ENCODE data around the gene MYL12A.

The MYL12A gene

GRCh38 chr18:3214855-3215637, 32.6 kb upstream of the MYL12A start:
- DNase-seq (ENCODE audit: low spot score) = no peak
- no peaks in the 10 kb centered on the region for H3K4me1 ChIP-seq (ENCODE audit: insufficient read depth, poor library complexity, severe bottlenecking)
- no peaks in the 10 kb centered on the region for H3K27me3 ChIP-seq (ENCODE audit: insufficient read depth, poor library complexity, severe bottlenecking)
- H3K9me3 ChIP-seq (ENCODE audit: severe bottlenecking) = no peaks in the 10 kb centered on the region
- H3K27ac ChIP-seq (ENCODE audit: poor library complexity, severe bottlenecking) = no peak overlapping the region
- H3K36me3 ChIP-seq (ENCODE audit: low read depth) = no peaks in the 10 kb centered on the region
- no peak overlapping the region for H3K4me3 ChIP-seq (ENCODE audit: severe bottlenecking)
- TF ChIP-seq CTCF (IDR thresholded peaks at IDR 0.05; ENCODE audit: poor library complexity, severe bottlenecking) = no peak
- ATAC-seq (ENCODE audit: low read depth) = no peak

DNA sequence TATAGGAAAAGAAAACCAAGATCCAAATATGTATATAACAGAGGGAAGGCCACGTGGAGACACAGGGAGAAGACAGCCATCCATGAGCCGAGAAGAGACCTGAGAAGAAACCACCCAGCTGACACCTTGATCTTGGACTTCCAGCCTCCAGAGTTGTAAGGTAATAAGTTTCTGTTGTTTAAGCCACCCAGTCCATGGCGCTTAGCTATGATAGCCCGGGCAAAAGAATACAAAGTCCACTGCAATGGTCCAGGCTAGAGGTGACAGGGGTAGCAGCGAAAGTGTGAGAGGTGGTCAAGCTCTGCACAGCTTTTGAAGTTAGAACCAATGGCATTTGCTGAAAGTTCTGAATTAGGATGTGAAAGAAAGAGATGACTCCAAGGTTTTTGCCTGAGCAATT, 30.6 kb upstream of the MYL12A start:
- Histone ChIP-seq H3K27ac (ENCODE audit: poor library complexity, severe bottlenecking) (no peak overlapping the region), H3K9me3 (ENCODE audit: severe bottlenecking) (no peaks in the 10 kb centered on the region), H3K4me3 (ENCODE audit: severe bottlenecking) (no peak overlapping the region), H3K36me3 (ENCODE audit: low read depth) (no peaks in the 10 kb centered on the region), H3K4me1 (ENCODE audit: insufficient read depth, poor library complexity, severe bottlenecking) (no peaks in the 10 kb centered on the region), H3K27me3 (ENCODE audit: insufficient read depth, poor library complexity, severe bottlenecking) (no peaks in the 10 kb centered on the region)
- TF ChIP-seq CTCF (IDR thresholded peaks at IDR 0.05; ENCODE audit: poor library complexity, severe bottlenecking) = no peak
- ATAC-seq (ENCODE audit: low read depth) (no peak), DNase-seq (ENCODE audit: low spot score) (no peak)

DNA sequence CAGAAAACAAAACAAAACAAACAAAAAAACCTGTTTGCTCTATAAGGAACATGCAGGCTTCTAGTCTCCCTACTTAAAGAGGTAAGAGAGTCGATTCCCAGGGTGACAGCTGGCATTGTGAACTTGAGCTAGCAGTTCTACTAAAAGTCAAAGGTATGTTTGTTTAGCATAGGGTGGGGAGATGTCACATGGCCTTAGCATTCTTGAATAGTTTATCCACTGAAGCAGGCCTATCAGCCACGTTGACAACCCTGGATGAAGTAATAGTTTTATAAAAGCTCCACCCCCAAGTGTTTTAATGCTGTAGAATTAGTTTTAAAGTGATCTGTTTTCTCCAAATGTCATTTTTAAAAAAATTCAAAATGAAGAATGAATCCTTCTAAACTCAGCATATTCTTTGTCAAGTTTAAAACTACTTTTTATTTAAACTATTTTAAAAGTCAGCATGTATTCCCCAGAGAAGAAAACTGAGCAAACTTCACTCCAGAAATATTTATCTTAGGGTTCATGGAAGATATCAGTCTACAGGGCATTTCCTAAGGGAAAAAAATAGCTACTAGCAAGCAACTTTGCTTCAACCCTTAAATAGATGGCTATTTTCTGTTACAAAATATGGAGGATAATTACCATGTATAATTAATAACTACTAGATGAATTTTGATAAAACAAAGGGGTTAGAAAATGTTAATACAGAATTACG, 29.5 kb upstream of the MYL12A start:
- no peak overlapping the region for H3K27ac ChIP-seq (ENCODE audit: poor library complexity, severe bottlenecking)
- H3K27me3 ChIP-seq (ENCODE audit: insufficient read depth, poor library complexity, severe bottlenecking) = no peaks in the 10 kb centered on the region
- TF ChIP-seq CTCF (IDR thresholded peaks at IDR 0.05; ENCODE audit: poor library complexity, severe bottlenecking) = no peak
- H3K36me3 ChIP-seq (ENCODE audit: low read depth) = no peaks in the 10 kb centered on the region
- DNase-seq (ENCODE audit: low spot score) (no peak), ATAC-seq (ENCODE audit: low read depth) (peak; percentile 90)
- no peak overlapping the region for H3K4me3 ChIP-seq (ENCODE audit: severe bottlenecking)
- no peaks in the 10 kb centered on the region for H3K9me3 ChIP-seq (ENCODE audit: severe bottlenecking)
- H3K4me1 ChIP-seq (ENCODE audit: insufficient read depth, poor library complexity, severe bottlenecking) = no peaks in the 10 kb centered on the region

DNA sequence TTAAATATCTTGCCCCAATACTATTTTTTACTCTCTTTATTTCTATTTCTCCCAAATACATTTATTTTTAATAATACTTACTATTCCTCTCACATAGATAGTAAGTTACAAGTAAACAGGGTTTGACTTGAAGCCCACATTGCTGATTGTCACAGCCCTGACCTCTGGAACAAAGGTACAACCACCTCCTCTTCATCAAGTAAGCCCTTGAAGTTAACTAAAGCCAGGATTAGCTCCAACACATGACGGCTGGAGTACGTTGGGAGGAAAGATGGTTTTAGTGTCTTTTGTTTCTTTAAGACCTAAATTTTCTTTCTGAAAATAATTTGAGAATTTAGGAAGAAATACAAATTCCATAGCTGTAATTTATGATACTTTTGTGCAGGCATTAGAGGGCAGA, 28.8 kb upstream of the MYL12A start:
- no peak for ATAC-seq (ENCODE audit: low read depth)
- H3K36me3 ChIP-seq (ENCODE audit: low read depth) = no peaks in the 10 kb centered on the region
- H3K4me3 ChIP-seq (ENCODE audit: severe bottlenecking) = no peak overlapping the region
- H3K9me3 ChIP-seq (ENCODE audit: severe bottlenecking) = no peaks in the 10 kb centered on the region
- no peak overlapping the region for H3K27ac ChIP-seq (ENCODE audit: poor library complexity, severe bottlenecking)
- no peak for DNase-seq (ENCODE audit: low spot score)
- no peaks in the 10 kb centered on the region for H3K27me3 ChIP-seq (ENCODE audit: insufficient read depth, poor library complexity, severe bottlenecking)
- H3K4me1 ChIP-seq (ENCODE audit: insufficient read depth, poor library complexity, severe bottlenecking) = no peaks in the 10 kb centered on the region
- TF ChIP-seq CTCF (IDR thresholded peaks at IDR 0.05; ENCODE audit: poor library complexity, severe bottlenecking) = no peak

DNA sequence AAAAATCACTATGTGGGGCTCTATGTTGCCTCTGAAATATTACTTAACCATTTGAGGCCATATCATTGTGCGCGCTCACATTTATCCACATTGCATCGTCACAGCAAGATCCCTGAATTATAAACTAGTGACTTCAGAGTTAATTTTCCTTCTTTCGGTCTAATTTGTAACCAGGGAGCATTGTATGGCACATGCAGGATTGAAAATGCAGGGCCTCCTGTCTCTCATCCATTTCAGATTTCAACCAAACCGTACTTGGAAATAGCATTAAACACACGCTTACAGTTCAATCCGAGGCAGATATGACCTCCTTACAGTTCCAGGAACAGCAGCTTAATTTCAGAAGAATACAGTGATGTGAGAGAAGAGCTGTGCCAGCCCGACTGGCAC, 28.4 kb upstream of the MYL12A start:
- H3K36me3 ChIP-seq (ENCODE audit: low read depth) = no peaks in the 10 kb centered on the region
- no peak overlapping the region for H3K4me3 ChIP-seq (ENCODE audit: severe bottlenecking)
- H3K9me3 ChIP-seq (ENCODE audit: severe bottlenecking) = no peaks in the 10 kb centered on the region
- H3K27ac ChIP-seq (ENCODE audit: poor library complexity, severe bottlenecking) = no peak overlapping the region
- no peak for DNase-seq (ENCODE audit: low spot score)
- no peaks in the 10 kb centered on the region for H3K4me1 ChIP-seq (ENCODE audit: insufficient read depth, poor library complexity, severe bottlenecking)
- no peak for TF ChIP-seq CTCF (IDR thresholded peaks at IDR 0.05; ENCODE audit: poor library complexity, severe bottlenecking)
- no peak for ATAC-seq (ENCODE audit: low read depth)
- no peaks in the 10 kb centered on the region for H3K27me3 ChIP-seq (ENCODE audit: insufficient read depth, poor library complexity, severe bottlenecking)
